A673 (cell line): Measurements from ENCODE around the gene FREM1.

ENCODE experiments used
- EZH2 ChIP-seq: fragments of 200-600 bp; sonication (generic); IDR thresholded peaks from 2 replicates; pipeline ENCODE4 v1.6.1; 2017; ENCODE audit warnings: borderline replicate concordance, low read depth, mild to moderate bottlenecking, mixed read lengths, antibody characterized with exemption, low read length; ENCODE audit not compliant: poor library complexity, severe bottlenecking
- TF ChIP-seq, protein P1 (sequence below): fragments of 300-800, 200-600 bp; sonication (generic); conservative IDR thresholded peaks from 2 replicates; pipeline ENCODE4 v1.5.1; 2017; ENCODE audit warnings: low read depth, mild to moderate bottlenecking, antibody characterized with exemption, low read length, moderate library complexity, mixed read lengths

DNA sequence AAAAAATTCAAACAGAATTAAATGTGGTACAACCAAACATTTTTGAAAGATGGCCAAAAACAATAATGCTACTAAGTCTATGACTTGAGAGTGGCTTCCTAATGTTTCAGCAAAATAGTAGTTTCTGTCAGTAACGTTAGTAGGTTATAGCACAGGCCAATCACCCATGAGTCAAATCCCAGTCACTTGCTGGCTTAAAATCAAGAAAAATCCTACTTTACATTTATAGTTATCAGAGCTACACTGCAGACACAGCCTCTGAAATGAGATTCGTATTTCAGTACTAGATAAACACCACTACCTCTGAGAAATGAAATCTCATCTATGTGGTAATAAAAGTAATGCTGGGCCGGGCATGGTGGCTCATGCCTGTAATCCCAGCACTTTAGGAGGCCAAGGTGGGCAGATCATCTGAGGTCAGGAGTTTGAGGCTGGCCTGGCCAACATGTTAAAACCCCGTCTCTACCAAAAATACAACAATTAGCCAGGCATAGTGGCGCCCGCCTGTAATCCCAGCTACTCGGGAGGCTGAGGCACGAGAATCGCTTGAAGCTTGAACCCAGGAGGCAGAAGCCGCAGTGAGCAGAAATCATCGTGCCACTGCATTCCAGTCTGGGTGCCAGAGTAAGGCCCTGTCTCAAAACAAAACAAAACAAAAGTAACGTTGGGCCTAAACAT lies 223.0 kb downstream of the FREM1 start:
- TF ChIP-seq, protein P1, sequence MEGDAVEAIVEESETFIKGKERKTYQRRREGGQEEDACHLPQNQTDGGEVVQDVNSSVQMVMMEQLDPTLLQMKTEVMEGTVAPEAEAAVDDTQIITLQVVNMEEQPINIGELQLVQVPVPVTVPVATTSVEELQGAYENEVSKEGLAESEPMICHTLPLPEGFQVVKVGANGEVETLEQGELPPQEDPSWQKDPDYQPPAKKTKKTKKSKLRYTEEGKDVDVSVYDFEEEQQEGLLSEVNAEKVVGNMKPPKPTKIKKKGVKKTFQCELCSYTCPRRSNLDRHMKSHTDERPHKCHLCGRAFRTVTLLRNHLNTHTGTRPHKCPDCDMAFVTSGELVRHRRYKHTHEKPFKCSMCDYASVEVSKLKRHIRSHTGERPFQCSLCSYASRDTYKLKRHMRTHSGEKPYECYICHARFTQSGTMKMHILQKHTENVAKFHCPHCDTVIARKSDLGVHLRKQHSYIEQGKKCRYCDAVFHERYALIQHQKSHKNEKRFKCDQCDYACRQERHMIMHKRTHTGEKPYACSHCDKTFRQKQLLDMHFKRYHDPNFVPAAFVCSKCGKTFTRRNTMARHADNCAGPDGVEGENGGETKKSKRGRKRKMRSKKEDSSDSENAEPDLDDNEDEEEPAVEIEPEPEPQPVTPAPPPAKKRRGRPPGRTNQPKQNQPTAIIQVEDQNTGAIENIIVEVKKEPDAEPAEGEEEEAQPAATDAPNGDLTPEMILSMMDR: no peak
- TF ChIP-seq EZH2: no peak
